ENCODE results near the gene ALG12. TPM values are rescaled to one million over a fixed set of nuclear protein-coding genes. Genes with fewer than 3 reads are reported as not detected.

The ALG12 gene
- total RNA-seq, 4 donors from 2014 or later: 10.1 to 24.4 (median 18.3) TPM

DNA sequence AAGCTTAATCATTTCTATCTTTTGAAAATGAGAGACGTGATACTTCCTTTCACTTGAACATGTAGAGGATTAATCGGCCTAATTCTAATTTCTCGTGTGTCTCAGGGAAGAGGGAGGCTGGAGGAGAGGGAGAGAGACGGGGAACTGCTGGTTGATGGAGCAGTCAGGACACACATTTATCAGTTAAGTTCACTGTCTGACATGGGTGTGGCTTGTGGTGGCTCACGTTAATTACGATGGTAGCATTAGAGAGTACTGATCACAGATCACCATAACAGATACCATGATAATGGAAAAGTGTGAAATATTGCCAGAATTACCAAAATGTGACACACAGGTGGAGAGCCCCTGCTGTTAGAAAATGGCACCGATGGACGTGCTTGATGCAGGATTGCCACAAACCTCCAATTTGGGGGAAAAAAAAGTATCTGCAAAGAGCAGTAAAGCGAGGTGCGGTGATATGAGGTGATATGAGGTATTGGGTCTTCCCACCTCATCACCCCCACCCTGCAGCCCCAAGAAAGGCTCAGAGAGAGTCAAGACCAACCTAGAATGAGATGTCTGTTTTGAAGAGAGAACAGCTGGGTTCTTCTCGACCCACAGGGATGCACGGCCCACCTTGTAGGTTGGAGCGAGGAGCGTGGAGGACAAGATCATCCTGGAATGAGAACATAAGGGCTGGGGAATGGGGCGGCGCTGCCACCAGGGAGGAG, 44.9 kb downstream of the ALG12 start:
- H3K9me3 ChIP-seq: no peaks in the 10 kb centered on the region
- no peaks in the 10 kb centered on the region for H3K4me1 ChIP-seq
- no peak overlapping the region for H3K27ac ChIP-seq
- intact Hi-C loops (cut with DNase I; ENCODE audit: low total_unique reads) (no loop called here), in situ Hi-C loops (cut with MboI; ENCODE audit: low pct_ligation_motif_present in 1 of 4, low pct_unique_long_range_greater_than_20kb in 1 of 4, low sequenced_read_pairs in 3 of 4) (loop anchor here in 1 of 4 donors (25.0 kb wide), 1 partner anchor 89 kb away; the partner anchor contains the start of gene PIM3)
- 89 to 92% methylated on average over 12 to 16 of the region's 16 CpGs for WGBS, 2 donors (ENCODE audit: low coverage in 1 of 2)
- TF ChIP-seq POLR2AphosphoS5 (IDR thresholded peaks at IDR 0.05) (no peak), EP300 (IDR thresholded peaks at IDR 0.05; ENCODE audit: low read depth) (no peak), POLR2A (IDR thresholded peaks at IDR 0.05) (no peak)
- TF ChIP-seq, protein P1, sequence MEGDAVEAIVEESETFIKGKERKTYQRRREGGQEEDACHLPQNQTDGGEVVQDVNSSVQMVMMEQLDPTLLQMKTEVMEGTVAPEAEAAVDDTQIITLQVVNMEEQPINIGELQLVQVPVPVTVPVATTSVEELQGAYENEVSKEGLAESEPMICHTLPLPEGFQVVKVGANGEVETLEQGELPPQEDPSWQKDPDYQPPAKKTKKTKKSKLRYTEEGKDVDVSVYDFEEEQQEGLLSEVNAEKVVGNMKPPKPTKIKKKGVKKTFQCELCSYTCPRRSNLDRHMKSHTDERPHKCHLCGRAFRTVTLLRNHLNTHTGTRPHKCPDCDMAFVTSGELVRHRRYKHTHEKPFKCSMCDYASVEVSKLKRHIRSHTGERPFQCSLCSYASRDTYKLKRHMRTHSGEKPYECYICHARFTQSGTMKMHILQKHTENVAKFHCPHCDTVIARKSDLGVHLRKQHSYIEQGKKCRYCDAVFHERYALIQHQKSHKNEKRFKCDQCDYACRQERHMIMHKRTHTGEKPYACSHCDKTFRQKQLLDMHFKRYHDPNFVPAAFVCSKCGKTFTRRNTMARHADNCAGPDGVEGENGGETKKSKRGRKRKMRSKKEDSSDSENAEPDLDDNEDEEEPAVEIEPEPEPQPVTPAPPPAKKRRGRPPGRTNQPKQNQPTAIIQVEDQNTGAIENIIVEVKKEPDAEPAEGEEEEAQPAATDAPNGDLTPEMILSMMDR (IDR thresholded peaks at IDR 0.05): no peak
- H3K27me3 ChIP-seq: no peaks in the 10 kb centered on the region
- no peak for DNase-seq
- no peaks in the 10 kb centered on the region for H3K36me3 ChIP-seq
- no peak overlapping the region for H3K4me3 ChIP-seq

DNA sequence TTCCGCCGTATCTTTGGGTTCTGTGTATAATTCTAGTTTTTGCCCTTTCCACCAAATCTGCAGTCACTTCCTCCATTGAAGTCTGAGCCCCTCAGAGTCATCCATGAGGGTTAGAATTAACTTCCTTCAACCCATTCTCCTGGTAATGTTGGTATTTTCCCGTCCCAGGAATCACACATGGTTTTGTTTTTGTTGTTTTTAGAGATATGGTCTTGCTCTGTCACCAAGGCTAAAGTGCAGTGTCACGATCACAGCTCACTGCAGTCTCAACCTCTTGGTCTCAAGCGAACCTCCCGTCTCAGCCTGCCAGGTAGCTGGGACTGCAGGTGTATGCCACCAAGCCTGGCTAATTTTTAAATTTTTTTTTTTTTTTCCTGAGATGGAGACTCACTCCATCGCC, 45.9 kb downstream of the ALG12 start:
- Histone ChIP-seq H3K36me3 (no peaks in the 10 kb centered on the region), H3K4me3 (no peak overlapping the region), H3K9me3 (no peaks in the 10 kb centered on the region), H3K27me3 (no peaks in the 10 kb centered on the region), H3K27ac (no peak overlapping the region), H3K4me1 (no peaks in the 10 kb centered on the region)
- in situ Hi-C loops (cut with MboI; ENCODE audit: low pct_ligation_motif_present in 1 of 4, low pct_unique_long_range_greater_than_20kb in 1 of 4, low sequenced_read_pairs in 3 of 4): loop anchor here in 1 of 4 donors (25.0 kb wide), 1 partner anchor 90 kb away; the partner anchor contains the start of gene PIM3
- TF ChIP-seq POLR2A (IDR thresholded peaks at IDR 0.05) (no peak), POLR2AphosphoS5 (IDR thresholded peaks at IDR 0.05) (no peak), EP300 (IDR thresholded peaks at IDR 0.05; ENCODE audit: low read depth) (no peak)
- TF ChIP-seq, protein P1 (IDR thresholded peaks at IDR 0.05): no peak
- intact Hi-C loops (cut with DNase I; ENCODE audit: low total_unique reads): no loop called here
- WGBS, 2 donors (ENCODE audit: low coverage in 1 of 2): 88 to 96% methylated on average over 7 of the region's 7 CpGs
- DNase-seq: no peak

DNA sequence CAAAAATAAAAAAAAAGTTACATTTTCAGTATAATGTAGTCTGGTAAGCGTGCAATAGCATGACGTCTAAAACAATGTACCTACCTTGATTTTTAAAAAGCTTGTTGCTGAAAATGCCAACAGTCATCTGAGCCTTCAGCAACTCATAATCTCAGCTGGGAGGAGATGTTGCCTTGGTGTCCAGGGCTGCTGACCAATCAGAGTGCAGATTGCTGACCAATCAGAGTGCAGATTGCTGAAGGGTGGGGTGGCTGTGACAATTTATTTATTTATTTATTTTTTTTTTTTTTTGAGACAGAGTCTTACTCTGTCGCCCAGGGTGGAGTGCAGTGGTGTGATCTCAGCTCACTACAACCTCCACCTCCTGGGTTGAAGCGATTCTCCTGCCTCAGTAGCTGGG, 46.8 kb downstream of the ALG12 start:
- DNase-seq: no peak
- Histone ChIP-seq H3K27me3 (no peaks in the 10 kb centered on the region), H3K4me1 (no peaks in the 10 kb centered on the region), H3K9me3 (peaks cover 3 to 5% of the 10 kb centered on the region in 2 donors), H3K27ac (no peak overlapping the region), H3K36me3 (peaks cover 0 to 6% (median 0%) of the 10 kb centered on the region in 4 donors), H3K4me3 (no peak overlapping the region)
- intact Hi-C loops (cut with DNase I; ENCODE audit: low total_unique reads): no loop called here
- 94 to 100% methylated on average over 4 of the region's 4 CpGs for WGBS, 2 donors (ENCODE audit: low coverage in 1 of 2)
- TF ChIP-seq EP300 (IDR thresholded peaks at IDR 0.05; ENCODE audit: low read depth) (no peak), POLR2A (IDR thresholded peaks at IDR 0.05) (no peak), POLR2AphosphoS5 (IDR thresholded peaks at IDR 0.05) (no peak)
- TF ChIP-seq, protein P1 (IDR thresholded peaks at IDR 0.05): no peak
- in situ Hi-C loops (cut with MboI; ENCODE audit: low pct_ligation_motif_present in 1 of 4, low pct_unique_long_range_greater_than_20kb in 1 of 4, low sequenced_read_pairs in 3 of 4): loop anchor here in 1 of 4 donors (25.0 kb wide), 1 partner anchor 91 kb away; the partner anchor contains the start of gene PIM3

DNA sequence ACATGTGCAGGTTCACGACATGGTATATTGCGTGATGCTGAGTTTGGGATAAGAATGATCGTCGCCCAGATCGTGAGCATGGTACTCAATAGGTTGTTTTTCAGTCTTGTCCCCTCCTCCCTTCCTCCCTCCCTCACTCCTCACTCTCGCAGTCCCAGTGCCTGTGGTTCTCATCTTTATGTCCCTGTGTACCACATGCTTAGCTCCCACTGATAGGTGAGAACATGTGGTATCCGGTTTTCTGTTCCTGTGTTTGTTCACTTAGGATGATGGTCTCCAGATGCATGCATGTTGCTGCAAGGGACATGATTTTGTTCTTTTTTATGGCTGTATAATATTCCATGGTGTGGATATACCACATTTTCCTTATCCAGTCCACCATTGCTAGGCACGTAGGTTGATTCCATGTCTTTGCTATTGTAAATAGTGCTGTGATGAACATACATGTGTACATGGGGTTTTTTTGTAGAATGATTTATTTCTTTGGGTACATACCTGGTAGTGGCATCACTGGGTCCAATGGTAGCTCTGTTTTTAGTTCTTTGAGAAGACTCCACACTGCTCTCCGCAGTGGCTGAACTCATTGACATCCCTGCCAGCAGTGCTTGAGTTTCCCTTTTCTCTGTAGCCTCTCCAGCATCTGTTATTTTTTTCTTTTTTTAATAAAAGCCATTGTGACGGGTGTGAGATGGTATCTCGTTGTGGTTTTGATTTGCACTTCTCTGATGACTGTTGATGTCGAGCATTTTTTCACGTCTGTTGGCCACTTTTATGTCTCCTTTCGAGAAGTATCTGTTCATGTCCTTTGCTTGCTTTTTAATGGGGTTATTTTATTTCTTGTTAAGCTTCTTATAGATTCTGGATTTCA, 48.2 kb downstream of the ALG12 start:
- DNase-seq: no peak
- Histone ChIP-seq H3K27me3 (no peaks in the 10 kb centered on the region), H3K27ac (no peak overlapping the region), H3K4me1 (no peaks in the 10 kb centered on the region), H3K9me3 (peaks cover 7 to 18% of the 10 kb centered on the region in 2 donors), H3K4me3 (no peak overlapping the region), H3K36me3 (peaks cover 0 to 6% (median 0%) of the 10 kb centered on the region in 4 donors)
- in situ Hi-C loops (cut with MboI; ENCODE audit: low pct_ligation_motif_present in 1 of 4, low pct_unique_long_range_greater_than_20kb in 1 of 4, low sequenced_read_pairs in 3 of 4): loop anchor here in 1 of 4 donors (25.0 kb wide), 1 partner anchor 92 kb away; the partner anchor contains the start of gene PIM3
- intact Hi-C loops (cut with DNase I; ENCODE audit: low total_unique reads): no loop called here
- 93 to 96% methylated on average over 12 to 14 of the region's 14 CpGs for WGBS, 2 donors (ENCODE audit: low coverage in 1 of 2)
- TF ChIP-seq POLR2AphosphoS5 (IDR thresholded peaks at IDR 0.05): no peak
- TF ChIP-seq, protein P1 (IDR thresholded peaks at IDR 0.05): no peak
- no peak for TF ChIP-seq POLR2A (IDR thresholded peaks at IDR 0.05)
- no peak for TF ChIP-seq EP300 (IDR thresholded peaks at IDR 0.05; ENCODE audit: low read depth)
